ENCODE results near the gene IVNS1ABP.
"Not testable (repeated sequence)": the region's sequence is repeated elsewhere in the genome, so short reads cannot be mapped to it uniquely, and the experiment has no call there.

Gene IVNS1ABP

GRCh38 chr1:185291652-185292051 is 25.4 kb downstream of the IVNS1ABP start:
- no peak for DNase-seq

GRCh38 chr1:185291159-185291558 is 25.9 kb downstream of the IVNS1ABP start:
- no peak for DNase-seq

- DNase-seq, result no peak
These were observed 27.2 kb downstream of the IVNS1ABP start for GRCh38 chr1:185289880-185290279.

- DNase-seq, result no peak
These were observed 28.6 kb downstream of the IVNS1ABP start for GRCh38 chr1:185288435-185288834.

- DNase-seq, result no peak
These were observed 29.6 kb downstream of the IVNS1ABP start for GRCh38 chr1:185287451-185287850.

- DNase-seq, result peak; percentile 72
These were observed 32.3 kb downstream of the IVNS1ABP start for GRCh38 chr1:185284533-185285276.

- DNase-seq, result peak; percentile 10
These were observed 32.9 kb downstream of the IVNS1ABP start for GRCh38 chr1:185284116-185284515.

GRCh38 chr1:185281245-185281644 is 35.8 kb downstream of the IVNS1ABP start:
- DNase-seq, result no peak

- DNase-seq, result no peak
These were observed 36.5 kb downstream of the IVNS1ABP start for GRCh38 chr1:185280589-185280988.

- no peak for DNase-seq
These were observed 37.5 kb downstream of the IVNS1ABP start for GRCh38 chr1:185279571-185279970.

- no peak for DNase-seq
These were observed 45.1 kb downstream of the IVNS1ABP start for GRCh38 chr1:185271921-185272320.

- DNase-seq, result no peak
These were observed 48.7 kb downstream of the IVNS1ABP start for GRCh38 chr1:185268352-185268751.

GRCh38 chr1:185267701-185268100 is 49.3 kb downstream of the IVNS1ABP start:
- no peak for DNase-seq

- no peak for DNase-seq
These were observed 49.7 kb downstream of the IVNS1ABP start for GRCh38 chr1:185267301-185267700.

GRCh38 chr1:185265314-185265713 is 51.7 kb downstream of the IVNS1ABP start:
- DNase-seq, result no peak

GRCh38 chr1:185263780-185264179 is 53.3 kb downstream of the IVNS1ABP start:
- DNase-seq, result no peak

- no peak for DNase-seq
These were observed 53.8 kb downstream of the IVNS1ABP start for GRCh38 chr1:185263292-185263691.

GRCh38 chr1:185262151-185262550 is 54.9 kb downstream of the IVNS1ABP start:
- no peak for DNase-seq

- DNase-seq, result no peak
These were observed 56.4 kb downstream of the IVNS1ABP start for GRCh38 chr1:185260611-185261010.

GRCh38 chr1:185258676-185259075 is 58.4 kb downstream of the IVNS1ABP start:
- DNase-seq, result no peak

GRCh38 chr1:185257950-185258208 is 59.2 kb downstream of the IVNS1ABP start:
- DNase-seq, result no peak

- not testable (repeated sequence) for DNase-seq
These were observed 59.7 kb downstream of the IVNS1ABP start for GRCh38 chr1:185257116-185257949.

GRCh38 chr1:185255595-185255994 is 61.4 kb downstream of the IVNS1ABP start:
- DNase-seq, result not testable (repeated sequence)

GRCh38 chr1:185252404-185252803 is 64.6 kb downstream of the IVNS1ABP start:
- DNase-seq, result not testable (repeated sequence)

Data from NCI-H226 (cell line).